ENCODE measurements around the gene TNFRSF8.

TNFRSF8 gene

DNA sequence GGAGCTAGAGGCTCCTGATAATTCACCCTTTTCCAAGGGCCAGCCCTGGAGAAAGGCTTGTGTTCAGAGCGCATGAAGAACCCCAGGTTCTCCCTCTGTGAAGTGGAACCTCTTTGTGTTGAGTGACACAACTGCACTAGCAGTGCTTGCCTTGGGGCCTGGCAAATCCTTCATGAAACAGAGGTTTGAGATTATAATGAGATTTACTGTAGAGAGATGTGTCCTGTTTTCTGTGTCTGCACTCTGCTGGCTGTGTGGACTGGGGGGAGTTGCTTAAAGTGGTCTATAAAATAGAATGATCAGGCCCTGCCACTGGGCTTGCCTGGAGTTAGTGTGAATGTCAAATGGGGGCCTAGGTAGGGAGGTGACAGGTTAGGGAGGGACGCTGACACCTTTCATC is 92.2 kb downstream of the TNFRSF8 start:
- TF ChIP-seq CTCF (IDR thresholded peaks at IDR 0.05; ENCODE audit: poor library complexity, severe bottlenecking), result no peak
- H3K27ac ChIP-seq (ENCODE audit: poor library complexity, severe bottlenecking), result no peak overlapping the region
- H3K9me3 ChIP-seq (ENCODE audit: severe bottlenecking), result no peaks in the 10 kb centered on the region
- no peak overlapping the region for H3K4me3 ChIP-seq (ENCODE audit: severe bottlenecking)
- DNase-seq (ENCODE audit: low spot score) (no peak), ATAC-seq (ENCODE audit: low read depth) (no peak)
- no peaks in the 10 kb centered on the region for H3K36me3 ChIP-seq (ENCODE audit: low read depth)
- H3K27me3 ChIP-seq (ENCODE audit: insufficient read depth, poor library complexity, severe bottlenecking), result no peaks in the 10 kb centered on the region
- H3K4me1 ChIP-seq (ENCODE audit: insufficient read depth, poor library complexity, severe bottlenecking), result peaks cover 9% of the 10 kb centered on the region

DNA sequence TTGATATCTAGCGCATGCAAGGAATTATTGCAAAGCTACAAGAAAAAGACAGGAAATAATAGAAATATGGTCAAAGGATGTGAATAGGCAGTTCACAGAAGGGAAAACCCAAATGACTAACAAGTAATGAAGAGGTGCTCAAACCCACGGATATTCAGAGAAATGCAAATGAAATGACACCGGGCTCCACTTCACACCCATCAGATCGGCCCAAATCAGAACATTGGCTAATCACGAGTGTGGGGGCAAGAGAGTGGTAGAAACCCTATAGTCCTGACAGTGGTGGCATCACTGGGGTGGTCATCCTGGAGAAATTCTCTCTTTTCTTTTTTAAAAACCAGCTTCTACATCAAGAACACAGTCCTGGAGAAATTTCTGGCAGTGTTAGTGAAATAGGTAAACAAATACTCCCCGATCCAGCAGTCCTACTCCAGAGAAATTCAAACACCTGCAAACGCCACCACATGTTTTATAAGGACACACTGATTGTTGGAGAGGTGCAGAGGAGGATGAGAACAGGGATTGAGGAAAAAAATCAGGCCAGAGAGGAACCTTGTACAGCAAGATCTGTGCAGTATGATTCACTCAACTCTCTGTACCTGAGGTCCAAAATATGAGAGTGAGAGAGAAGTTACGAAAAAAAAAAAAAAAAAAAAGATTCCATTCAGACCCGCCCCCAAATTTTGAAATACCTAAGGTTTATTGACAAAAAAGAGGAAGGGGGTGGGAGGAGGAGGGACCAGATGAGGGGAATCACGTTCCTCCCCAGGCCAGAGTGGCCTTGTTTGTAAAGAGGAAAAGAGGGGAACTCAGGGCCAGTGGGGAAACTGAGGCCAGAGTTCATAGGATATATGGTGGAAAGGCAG is 94.5 kb downstream of the TNFRSF8 start:
- Histone ChIP-seq H3K27me3 (ENCODE audit: insufficient read depth, poor library complexity, severe bottlenecking) (no peaks in the 10 kb centered on the region), H3K4me3 (ENCODE audit: severe bottlenecking) (no peak overlapping the region), H3K27ac (ENCODE audit: poor library complexity, severe bottlenecking) (no peak overlapping the region), H3K9me3 (ENCODE audit: severe bottlenecking) (no peaks in the 10 kb centered on the region), H3K36me3 (ENCODE audit: low read depth) (no peaks in the 10 kb centered on the region), H3K4me1 (ENCODE audit: insufficient read depth, poor library complexity, severe bottlenecking) (peaks cover 19% of the 10 kb centered on the region)
- ATAC-seq (ENCODE audit: low read depth), result no peak; the same call in 2 of the 3 replicates
- DNase-seq (ENCODE audit: low spot score), result no peak
- no peak for TF ChIP-seq CTCF (IDR thresholded peaks at IDR 0.05; ENCODE audit: poor library complexity, severe bottlenecking)

GRCh38 chr1:12158357-12159092 is 95.4 kb downstream of the TNFRSF8 start:
- peaks cover 19% of the 10 kb centered on the region for H3K4me1 ChIP-seq (ENCODE audit: insufficient read depth, poor library complexity, severe bottlenecking)
- H3K36me3 ChIP-seq (ENCODE audit: low read depth), result no peaks in the 10 kb centered on the region
- H3K4me3 ChIP-seq (ENCODE audit: severe bottlenecking), result no peak overlapping the region
- no peak overlapping the region for H3K27ac ChIP-seq (ENCODE audit: poor library complexity, severe bottlenecking)
- ATAC-seq (ENCODE audit: low read depth) (no peak), DNase-seq (ENCODE audit: low spot score) (no peak)
- H3K27me3 ChIP-seq (ENCODE audit: insufficient read depth, poor library complexity, severe bottlenecking), result no peaks in the 10 kb centered on the region
- TF ChIP-seq CTCF (IDR thresholded peaks at IDR 0.05; ENCODE audit: poor library complexity, severe bottlenecking), result no peak
- H3K9me3 ChIP-seq (ENCODE audit: severe bottlenecking), result no peaks in the 10 kb centered on the region

DNA sequence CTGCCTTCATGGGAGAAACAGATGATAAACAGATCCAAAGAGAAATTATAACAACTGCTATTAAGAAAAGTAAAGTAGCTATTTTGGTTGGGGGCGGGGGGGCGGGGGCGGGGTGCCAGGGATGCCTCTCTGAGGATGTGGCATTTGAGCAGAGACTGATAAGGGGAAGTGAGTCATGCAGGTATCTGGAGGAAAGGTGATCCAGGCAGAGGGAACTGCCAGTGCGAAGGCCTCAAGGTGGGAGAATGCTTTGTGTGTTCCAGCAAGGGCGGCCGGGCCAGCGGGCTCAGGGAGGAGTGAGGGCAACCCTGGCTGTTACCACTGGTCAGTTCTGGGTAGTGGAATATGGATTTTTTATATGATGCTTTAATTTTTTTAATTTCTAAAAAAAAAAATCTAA is 96.7 kb downstream of the TNFRSF8 start:
- Histone ChIP-seq H3K4me1 (ENCODE audit: insufficient read depth, poor library complexity, severe bottlenecking) (peaks cover 19% of the 10 kb centered on the region), H3K9me3 (ENCODE audit: severe bottlenecking) (no peaks in the 10 kb centered on the region), H3K27ac (ENCODE audit: poor library complexity, severe bottlenecking) (no peak overlapping the region), H3K36me3 (ENCODE audit: low read depth) (no peaks in the 10 kb centered on the region), H3K4me3 (ENCODE audit: severe bottlenecking) (no peak overlapping the region), H3K27me3 (ENCODE audit: insufficient read depth, poor library complexity, severe bottlenecking) (no peaks in the 10 kb centered on the region)
- ATAC-seq (ENCODE audit: low read depth) (0 out of 3 replicates have a peak, but pooled peaks have one; percentile 34), DNase-seq (ENCODE audit: low spot score) (no peak)
- no peak for TF ChIP-seq CTCF (IDR thresholded peaks at IDR 0.05; ENCODE audit: poor library complexity, severe bottlenecking)

All from RWPE2 (cell line).